Measurements from ENCODE around the gene MIOS.

DNA sequence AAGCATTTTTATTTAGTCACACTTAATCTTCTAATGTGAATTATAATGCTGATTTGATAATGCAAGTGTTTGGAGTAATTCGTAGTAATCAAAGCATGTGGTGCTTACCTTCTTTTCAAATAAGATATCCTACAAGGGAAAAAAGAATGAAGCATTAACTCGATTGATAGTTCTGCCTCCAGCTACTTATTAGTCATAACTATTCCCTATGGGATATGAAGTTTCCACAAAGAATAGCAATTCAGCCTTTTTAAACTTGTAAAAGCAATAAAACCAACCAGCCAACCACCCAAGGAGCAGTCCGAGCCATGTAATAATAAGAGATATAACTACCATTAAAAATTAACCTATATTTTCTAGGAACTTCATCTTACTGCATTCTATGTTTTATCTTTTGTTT lies 42.6 kb upstream of the MIOS start:
- no peak for TF ChIP-seq TAF1 (IDR thresholded peaks at IDR 0.05; ENCODE audit: low read depth, low read length)
- TF ChIP-seq SPI1 (IDR thresholded peaks at IDR 0.05; ENCODE audit: low read depth, low read length) = no peak
- no peak for TF ChIP-seq POLR2A (IDR thresholded peaks at IDR 0.05; ENCODE audit: low read depth, low read length)
- no peak for TF ChIP-seq POLR2AphosphoS5 (IDR thresholded peaks at IDR 0.05; ENCODE audit: low read depth, low read length)
- TF ChIP-seq PAX5 (IDR thresholded peaks at IDR 0.05; ENCODE audit: insufficient read depth, low read length, severe bottlenecking) = no peak
